ENCODE data around the gene RAD21L1.

DNA sequence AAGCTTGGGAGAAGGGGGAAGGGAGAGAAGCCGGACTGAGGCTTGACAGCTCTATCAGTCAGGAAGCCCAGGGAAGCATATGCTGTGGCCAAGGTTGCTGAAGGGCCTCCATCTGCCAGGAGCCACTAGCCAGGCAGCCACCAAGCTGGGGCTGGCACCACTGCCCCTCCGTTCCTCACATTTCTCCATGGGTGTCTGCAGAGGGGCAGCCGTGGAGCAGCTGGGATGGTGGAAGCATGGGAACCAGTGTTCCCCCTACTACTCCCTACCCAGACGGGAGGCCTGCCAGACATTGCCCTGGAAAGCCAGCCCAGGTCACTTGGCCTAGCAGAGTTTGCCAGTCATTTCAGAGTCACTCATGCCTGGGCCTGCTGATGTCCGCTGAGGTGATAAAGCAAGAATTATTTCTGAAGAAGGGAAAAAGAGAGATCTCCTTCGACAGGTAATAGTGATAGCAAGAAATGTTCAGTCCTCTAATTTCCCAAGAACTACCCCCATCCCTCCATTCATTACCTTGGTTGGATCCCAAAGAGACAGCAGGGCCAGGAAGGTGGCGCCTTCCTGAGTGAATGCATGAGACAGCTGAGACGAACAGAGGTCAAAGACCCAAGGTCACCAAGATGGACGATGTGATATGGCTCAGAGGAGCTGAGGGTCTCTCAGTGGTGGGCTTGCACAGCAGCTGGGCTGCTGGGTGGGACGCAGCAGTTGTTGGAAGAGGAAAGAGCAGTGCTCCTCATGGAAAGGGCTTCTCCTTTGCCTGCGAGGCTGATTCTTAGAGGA is 62.1 kb downstream of the RAD21L1 start:
- TF ChIP-seq CTCF (IDR thresholded peaks at IDR 0.05) (no peak), POLR2A (IDR thresholded peaks at IDR 0.05) (no peak)
